ENCODE data around the gene LYZL1.
"Not testable (repeated sequence)": the region's sequence is repeated elsewhere in the genome, so short reads cannot be mapped to it uniquely, and the experiment has no call there.

Gene LYZL1

GRCh38 chr10:29263506-29263905 is 25.4 kb upstream of the LYZL1 start:
- no peak for DNase-seq

DNA sequence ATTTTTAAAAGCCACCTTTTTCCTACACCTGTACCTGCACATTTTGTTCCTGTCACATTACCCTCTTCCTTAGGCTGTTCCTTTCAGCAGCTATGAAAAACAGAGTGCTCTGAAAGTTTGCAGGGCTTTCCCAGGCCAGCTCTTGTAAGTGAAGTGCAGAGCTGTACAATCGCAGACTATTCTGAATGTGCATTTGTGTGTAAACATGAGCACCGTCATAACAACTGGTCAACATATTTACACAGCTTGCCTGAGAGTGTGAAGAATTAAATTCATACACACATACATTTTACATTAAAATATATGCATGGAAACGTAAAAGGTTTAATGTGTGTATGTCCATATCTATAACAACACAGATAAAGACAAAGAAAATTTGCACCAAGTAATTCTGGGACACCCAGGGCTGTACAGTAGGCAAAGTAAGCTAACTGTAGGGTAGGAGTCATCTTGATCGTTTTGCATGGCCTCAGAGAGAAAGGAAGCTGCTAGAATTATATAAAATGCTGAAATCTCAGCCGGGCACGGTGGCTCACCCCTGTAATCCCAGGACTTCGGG is 23.6 kb upstream of the LYZL1 start:
- DNase-seq, result no peak

DNA sequence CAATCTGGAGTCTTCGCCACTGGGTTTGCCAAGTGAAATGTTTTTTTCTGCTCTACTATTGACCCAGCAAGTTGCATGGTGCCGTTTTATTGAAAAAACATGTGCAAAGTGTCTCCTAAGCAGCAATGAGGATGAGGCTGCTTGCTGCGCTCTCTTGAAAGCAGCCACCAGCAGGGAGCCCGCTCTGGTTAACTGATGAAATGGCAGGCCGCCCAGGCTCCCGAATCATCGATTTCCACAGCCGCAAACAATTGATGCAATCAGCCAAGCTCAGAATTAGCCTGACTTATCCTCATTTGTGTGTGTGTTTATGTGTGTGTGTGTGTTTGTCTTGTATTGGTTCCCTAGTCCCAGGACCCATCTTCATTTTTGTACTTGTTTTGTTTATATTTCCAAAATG is 22.2 kb upstream of the LYZL1 start:
- DNase-seq, result peak in 3 of 14 donors; percentile 7 to 22 (median 19)

DNA sequence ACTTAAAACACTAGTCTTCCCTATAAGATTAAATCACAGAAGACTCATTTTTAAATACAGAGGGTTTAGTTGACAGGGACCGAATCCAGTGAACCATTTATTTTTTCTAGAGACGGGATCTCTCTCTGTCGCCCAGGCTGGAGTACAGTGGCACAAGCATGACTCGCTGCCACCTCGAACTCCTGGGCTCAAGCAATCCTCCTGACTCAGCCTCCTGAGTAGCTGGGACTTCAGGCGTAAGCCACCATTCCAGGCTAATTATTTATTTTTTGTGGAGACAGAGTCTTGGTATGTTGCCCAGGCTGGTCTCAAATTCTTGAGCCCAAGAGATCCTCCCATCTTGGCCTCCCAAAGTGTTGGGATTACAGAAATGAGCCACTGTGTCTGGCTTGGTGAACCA is 20.9 kb upstream of the LYZL1 start:
- no peak for DNase-seq

DNA sequence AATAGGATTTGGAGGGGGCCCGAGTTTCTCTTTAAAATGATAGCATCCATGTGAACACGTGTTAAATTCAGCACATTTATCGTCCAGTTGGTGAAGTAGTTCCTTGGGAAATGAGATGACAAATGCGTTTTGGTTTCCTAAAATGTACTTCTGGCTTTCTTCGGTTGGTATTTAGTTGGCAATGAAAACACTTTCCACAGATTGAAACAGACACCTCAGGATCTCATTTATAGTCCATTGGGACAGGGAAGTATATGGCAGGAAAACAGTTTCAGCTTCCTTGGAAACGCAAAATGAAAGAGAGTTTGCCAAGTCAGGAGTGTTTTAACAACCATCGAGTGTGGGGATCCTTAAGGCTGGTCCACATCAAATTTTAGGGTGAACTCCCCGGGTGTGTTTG is 19.4 kb upstream of the LYZL1 start:
- no peak for DNase-seq

GRCh38 chr10:29270883-29271282 is 18.0 kb upstream of the LYZL1 start:
- no peak for DNase-seq

- no peak for DNase-seq
Measured at GRCh38 chr10:29271877-29272276, 17.0 kb upstream of the LYZL1 start.

DNA sequence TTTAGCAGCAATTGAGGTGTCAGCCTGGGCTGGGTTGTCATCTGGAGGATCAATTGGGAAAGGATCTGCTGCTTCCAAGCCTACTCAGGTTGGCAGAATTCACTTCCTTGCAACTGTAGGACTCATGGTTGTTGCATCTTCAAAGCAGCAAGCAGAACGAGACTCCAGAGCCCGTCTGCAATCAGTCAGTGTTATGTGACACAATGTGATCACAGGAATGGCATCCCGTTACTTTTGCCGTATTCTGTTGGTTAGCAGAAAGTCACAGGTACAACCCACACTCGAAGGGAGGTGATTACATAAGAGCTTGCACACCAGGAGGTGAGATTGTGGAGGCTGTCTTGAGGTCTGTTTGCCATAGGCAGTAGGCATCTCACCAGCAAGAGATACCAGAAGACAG is 15.4 kb upstream of the LYZL1 start:
- DNase-seq, result no peak

- no peak for DNase-seq
Measured at GRCh38 chr10:29276251-29276850, 12.5 kb upstream of the LYZL1 start.

DNA sequence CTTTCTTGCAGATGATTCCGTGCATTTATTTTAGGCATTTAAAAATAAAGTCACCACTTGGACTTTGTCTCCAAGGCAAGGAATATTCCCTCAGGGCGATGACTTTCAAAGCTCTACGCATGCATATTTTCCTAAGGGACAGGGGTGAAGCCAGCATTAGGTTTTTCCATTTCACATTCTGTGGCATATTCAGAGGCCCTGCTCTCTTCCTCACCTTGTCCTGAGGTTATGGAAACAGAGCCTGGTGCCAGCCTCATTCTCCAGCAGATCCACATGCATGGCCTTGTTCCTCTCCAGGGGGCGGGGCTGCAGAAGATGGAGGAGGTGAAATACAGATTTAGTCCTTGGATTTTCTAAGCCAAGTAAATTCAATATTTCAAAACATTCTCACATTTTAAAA is 11.6 kb upstream of the LYZL1 start:
- no peak for DNase-seq

GRCh38 chr10:29279779-29280487 is 8.9 kb upstream of the LYZL1 start:
- DNase-seq, result no peak

- no peak for DNase-seq
Measured at GRCh38 chr10:29280488-29280840, 8.4 kb upstream of the LYZL1 start.

DNA sequence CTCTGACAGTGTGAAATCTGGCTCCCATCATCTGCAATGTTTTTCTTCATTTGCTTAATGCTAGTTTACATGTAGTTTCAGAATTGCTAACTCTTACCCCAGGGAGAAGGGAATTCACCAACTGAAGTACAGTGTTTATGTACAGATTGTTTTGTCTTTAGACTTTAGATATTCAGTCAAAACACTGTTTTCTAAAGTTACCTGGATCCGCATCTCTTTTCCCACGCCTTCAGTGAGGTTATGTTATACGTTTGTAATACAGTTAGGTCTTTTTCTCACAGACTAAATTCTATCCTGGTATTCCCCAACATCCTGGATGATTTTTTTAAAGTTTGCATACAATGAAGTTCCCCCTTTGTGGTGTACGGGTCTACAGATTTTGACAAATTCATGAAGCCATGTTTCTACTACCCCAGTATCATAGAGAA is 3.2 kb upstream of the LYZL1 start:
- DNase-seq, result no peak

DNA sequence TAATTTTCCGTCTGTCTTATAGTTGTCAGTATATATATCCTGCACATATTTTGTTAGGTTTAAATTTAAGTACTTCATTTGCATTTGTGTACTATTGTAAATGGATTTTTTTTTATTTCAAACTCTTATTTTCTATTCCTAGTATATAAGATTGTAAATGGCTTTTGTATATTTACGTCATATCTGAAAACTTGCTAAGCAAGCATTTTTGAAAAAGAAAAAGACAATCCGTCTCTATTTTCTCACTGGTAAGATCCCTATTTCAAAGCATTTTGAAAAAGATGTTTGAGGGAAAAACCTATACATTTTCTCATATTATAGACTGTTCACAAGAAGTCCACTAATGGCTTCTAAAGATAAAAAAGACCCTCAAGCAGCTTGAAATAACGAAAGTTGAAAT is 1.2 kb upstream of the LYZL1 start:
- DNase-seq, result no peak

- DNase-seq, result not testable (repeated sequence)
Measured at GRCh38 chr10:29291561-29291960, 2.7 kb downstream of the LYZL1 start.

DNA sequence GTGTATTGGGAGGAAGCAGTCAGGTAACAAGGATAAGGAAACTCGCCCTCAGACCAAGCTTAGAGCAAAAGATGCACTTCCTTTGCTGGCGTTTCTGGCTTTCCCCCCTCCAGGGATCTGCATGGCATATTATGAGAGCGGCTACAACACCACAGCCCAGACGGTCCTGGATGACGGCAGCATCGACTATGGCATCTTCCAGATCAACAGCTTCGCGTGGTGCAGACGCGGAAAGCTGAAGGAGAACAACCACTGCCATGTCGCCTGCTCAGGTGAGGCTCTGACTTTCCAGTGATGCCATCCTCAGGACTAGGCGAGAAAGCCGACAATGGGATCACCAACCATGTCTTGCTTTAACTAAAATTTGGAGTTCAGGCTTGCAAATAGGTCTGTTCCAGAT is 3.5 kb downstream of the LYZL1 start:
- DNase-seq, result not testable (repeated sequence)

DNA sequence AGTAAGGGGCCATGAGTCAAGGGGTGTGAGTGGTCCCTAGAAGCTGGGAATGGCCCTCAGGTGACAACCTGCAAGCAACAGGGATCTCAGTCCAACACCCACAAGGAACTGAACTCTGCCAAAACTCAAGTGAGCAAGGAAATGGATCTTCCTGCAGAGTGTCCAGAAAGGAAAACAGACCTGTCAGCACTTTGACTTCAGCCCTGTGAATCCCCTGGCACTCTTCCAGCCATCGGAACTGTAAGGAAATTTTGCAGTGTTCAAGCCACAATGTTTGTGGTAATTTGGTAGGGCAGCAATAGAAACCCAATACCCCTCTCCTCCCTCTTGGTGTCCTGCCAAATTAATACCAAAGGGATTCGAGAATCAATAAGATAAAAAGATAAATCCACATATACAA is 6.9 kb downstream of the LYZL1 start:
- DNase-seq, result no peak

GRCh38 chr10:29297678-29298077 is 8.8 kb downstream of the LYZL1 start:
- DNase-seq, result no peak

- DNase-seq, result no peak
Measured at GRCh38 chr10:29301359-29301910, 12.6 kb downstream of the LYZL1 start.

DNA sequence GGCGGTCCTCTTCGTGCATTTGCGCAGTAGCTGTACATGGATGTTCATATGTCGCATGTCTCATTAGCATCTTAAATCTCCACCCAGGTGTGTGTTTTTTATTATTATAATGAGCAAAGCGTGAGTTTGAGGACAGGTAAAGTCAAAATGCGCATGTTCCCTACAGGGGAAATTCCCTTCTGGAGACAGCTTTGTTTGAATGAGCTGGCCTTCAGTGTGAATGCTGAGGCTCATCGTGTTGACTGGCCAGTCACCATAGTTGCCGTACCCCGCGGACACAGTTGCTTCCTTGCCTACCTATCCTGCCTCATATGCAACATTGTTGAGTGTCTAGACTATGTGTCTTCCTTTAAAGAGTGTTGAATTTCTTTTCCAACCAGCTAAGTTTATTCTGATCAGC is 13.6 kb downstream of the LYZL1 start:
- no peak for DNase-seq

DNA sequence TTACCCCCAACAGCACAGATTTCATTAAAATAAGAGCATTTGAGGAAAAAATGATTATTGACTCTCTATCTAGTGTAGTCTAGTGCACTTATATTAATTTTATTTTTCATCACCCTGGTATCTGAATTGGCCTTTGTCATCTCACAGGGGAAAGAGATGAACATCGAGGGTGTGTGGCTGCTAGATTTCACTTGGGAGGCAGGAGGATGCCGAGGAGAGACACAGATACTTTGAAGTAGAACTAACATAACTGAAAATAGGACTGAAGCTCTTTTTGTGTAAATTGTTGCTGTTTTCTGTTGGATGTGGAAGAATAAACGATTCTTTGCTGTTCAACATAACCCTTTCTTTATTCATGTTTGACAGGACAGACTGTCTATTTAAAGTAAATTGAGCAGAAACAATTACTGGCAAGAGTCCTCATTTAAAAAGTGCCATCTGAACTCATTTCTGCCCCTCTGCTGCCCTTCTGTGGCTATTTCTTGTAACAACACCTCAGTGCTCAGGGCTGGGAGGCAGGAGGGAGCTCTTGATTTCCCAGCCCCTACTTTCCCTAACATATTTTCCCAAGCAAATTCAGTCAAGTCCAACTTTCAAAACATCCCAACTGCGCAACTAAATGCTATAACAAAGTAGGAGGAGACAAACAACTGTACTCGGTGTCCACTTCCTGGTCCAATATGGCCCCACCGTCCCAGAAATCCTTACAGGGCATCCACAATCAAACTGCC is 15.6 kb downstream of the LYZL1 start:
- DNase-seq, result peak in 13 of 14 donors; percentile 2 to 59 (median 43)

- no peak for DNase-seq
Measured at GRCh38 chr10:29304995-29305335, 16.1 kb downstream of the LYZL1 start.

GRCh38 chr10:29306688-29307087 is 17.8 kb downstream of the LYZL1 start:
- DNase-seq, result no peak

Measured in C1 segment of cervical spinal cord (tissue), 14 donors.